HL-60/S4 treated with retinoic acid at 250 ng/mL for 4 days and 3 days (cell line): Measurements from ENCODE around the gene CALY.
"Not testable (repeated sequence)": the region's sequence is repeated elsewhere in the genome, so short reads cannot be mapped to it uniquely, and the experiment has no call there.

Source experiments
- in situ Hi-C: fragments of 300-500 bp; cut with MboI; formaldehyde crosslinking; loops from 2 replicates; pipeline ENCODE4 v1.7.0; 2022; ENCODE audit warnings: low sequenced_read_pairs

The CALY gene

GRCh38 chr10:133336577-133337369, at the start of gene CALY:
CALY (minus strand) TSS chr10:133336896; CDS start chr10:133328989, 7,907 bp downstream.
- in situ Hi-C loops, result no loop called here

- in situ Hi-C loops, result no loop called here
Observed at GRCh38 chr10:133385214-133385613, 48.5 kb upstream of the CALY start.

GRCh38 chr10:133384071-133384470, 47.4 kb upstream of the CALY start:
- in situ Hi-C loops, result no loop called here

- in situ Hi-C loops, result no loop called here
Observed at GRCh38 chr10:133383551-133383950, 46.9 kb upstream of the CALY start.

- in situ Hi-C loops, result no loop called here
Observed at GRCh38 chr10:133381036-133381435, 44.3 kb upstream of the CALY start.

- in situ Hi-C loops, result no loop called here
Observed at GRCh38 chr10:133379801-133380666, 43.3 kb upstream of the CALY start.

- in situ Hi-C loops, result no loop called here
Observed at GRCh38 chr10:133379152-133379800, 42.6 kb upstream of the CALY start, which contains the start of gene PAOX. PAOX (plus strand) TSS chr10:133379262; CDS start chr10:133379317, 55 bp downstream.

GRCh38 chr10:133378251-133379096, 41.8 kb upstream of the CALY start:
- in situ Hi-C loops, result no loop called here

GRCh38 chr10:133377818-133378250, 41.1 kb upstream of the CALY start:
- in situ Hi-C loops, result no loop called here

- in situ Hi-C loops, result no loop called here
Observed at GRCh38 chr10:133377025-133377817, 40.5 kb upstream of the CALY start.

- in situ Hi-C loops, result not testable (repeated sequence)
Observed at GRCh38 chr10:133376183-133376582, 39.5 kb upstream of the CALY start.

GRCh38 chr10:133375357-133376115, 38.8 kb upstream of the CALY start:
- in situ Hi-C loops, result no loop called here

- in situ Hi-C loops, result no loop called here
Observed at GRCh38 chr10:133373174-133374090, 36.7 kb upstream of the CALY start, which contains the start of gene ECHS1. ECHS1 (minus strand) TSS chr10:133373354; CDS start chr10:133373333, 21 bp downstream.

- in situ Hi-C loops, result no loop called here
Observed at GRCh38 chr10:133372507-133372906, 35.8 kb upstream of the CALY start.

- in situ Hi-C loops, result no loop called here
Observed at GRCh38 chr10:133370030-133370786, 33.5 kb upstream of the CALY start.

GRCh38 chr10:133368153-133368552, 31.5 kb upstream of the CALY start:
- in situ Hi-C loops, result no loop called here

GRCh38 chr10:133367461-133367860, 30.8 kb upstream of the CALY start:
- in situ Hi-C loops, result not testable (repeated sequence)
